Measurements from ENCODE around the gene KLF11. TPM values are rescaled to one million over a fixed set of nuclear protein-coding genes. Genes with fewer than 3 reads are reported as not detected.

KLF11 gene
- 10 to 100 TPM; 20.5 to 32.5 (median 23.9) TPM for polyA plus RNA-seq (ENCODE audit: insufficient read length in 10 of 10)
- long read RNA-seq, donor 1, full-length matches to known transcripts: 6 of 6 reads
- long read RNA-seq, donor 1, partial matches to known transcripts: 0 of 6 reads
- long read RNA-seq, donor 1, other reads (novel, unspliced or antisense): 0 of 6 reads
- long read RNA-seq, donor 2, full-length matches to known transcripts: 4 of 4 reads
- long read RNA-seq, donor 2, partial matches to known transcripts: 0 of 4 reads
- long read RNA-seq, donor 2, other reads (novel, unspliced or antisense): 0 of 4 reads
- long read RNA-seq, donor 3: 0 reads
- long read RNA-seq, donor 4: 0 reads
- long read RNA-seq, donor 5, full-length matches to known transcripts: 6 of 21 reads
- long read RNA-seq, donor 5, partial matches to known transcripts: 15 of 21 reads
- long read RNA-seq, donor 5, other reads (novel, unspliced or antisense): 0 of 21 reads
- long read RNA-seq, donor 6, full-length matches to known transcripts: 2 of 8 reads
- long read RNA-seq, donor 6, partial matches to known transcripts: 0 of 8 reads
- long read RNA-seq, donor 6, other reads (novel, unspliced or antisense): 6 of 8 reads
- long read RNA-seq, donor 7, full-length matches to known transcripts: 4 of 4 reads
- long read RNA-seq, donor 7, partial matches to known transcripts: 0 of 4 reads
- long read RNA-seq, donor 7, other reads (novel, unspliced or antisense): 0 of 4 reads
- long read RNA-seq, donor 8, partial matches to known transcripts: 35 of 36 reads
- long read RNA-seq, donor 8, other reads (novel, unspliced or antisense): 0 of 36 reads
- long read RNA-seq, donor 9: 0 reads

GRCh38 chr2:10043256-10043905, at the start of gene KLF11:
Gene KLF11 (plus strand): TSS chr2:10043550. CDS start chr2:10043717, 167 bp downstream.
- peak; percentile 88 to 96 (median 93) for DNase-seq

- no peak for DNase-seq
These were observed 48.9 kb upstream of the KLF11 start for GRCh38 chr2:9994462-9994861.

GRCh38 chr2:9995059-9995458, 48.3 kb upstream of the KLF11 start:
- DNase-seq: no peak

- no peak for DNase-seq
These were observed 47.0 kb upstream of the KLF11 start for GRCh38 chr2:9996321-9996720.

- DNase-seq: no peak
These were observed 45.4 kb upstream of the KLF11 start for GRCh38 chr2:9997936-9998335.

- DNase-seq: no peak
These were observed 44.3 kb upstream of the KLF11 start for GRCh38 chr2:9998916-9999654.

- DNase-seq: no peak
These were observed 43.7 kb upstream of the KLF11 start for GRCh38 chr2:9999693-10000092.

GRCh38 chr2:10000541-10000940, 42.8 kb upstream of the KLF11 start:
- DNase-seq: no peak

GRCh38 chr2:10001586-10001985, 41.8 kb upstream of the KLF11 start:
- no peak for DNase-seq

GRCh38 chr2:10002109-10002508, 41.2 kb upstream of the KLF11 start:
- DNase-seq: no peak

- DNase-seq: no peak
These were observed 40.7 kb upstream of the KLF11 start for GRCh38 chr2:10002681-10003080.

- DNase-seq: no peak
These were observed 39.9 kb upstream of the KLF11 start for GRCh38 chr2:10003206-10004125.

- DNase-seq: no peak
These were observed 38.9 kb upstream of the KLF11 start for GRCh38 chr2:10004401-10004800.

GRCh38 chr2:10004836-10005235, 38.5 kb upstream of the KLF11 start:
- DNase-seq: no peak

- DNase-seq: no peak
These were observed 37.7 kb upstream of the KLF11 start for GRCh38 chr2:10005461-10006235.

- no peak for DNase-seq
These were observed 36.9 kb upstream of the KLF11 start for GRCh38 chr2:10006236-10007161.

GRCh38 chr2:10007435-10007834, 35.9 kb upstream of the KLF11 start:
- no peak for DNase-seq
